ACHN (cell line): ENCODE results near the gene MYO1G.
"Not testable (repeated sequence)": the region's sequence is repeated elsewhere in the genome, so short reads cannot be mapped to it uniquely, and the experiment has no call there.

Experiments used
- DNase-seq: peaks from one replicate; pipeline ENCODE4 v3.0.0-alpha.2; 2015
- in situ Hi-C: cut with HindIII; loops from 2 replicates; pipeline ENCODE4 v1.10.0; 2017; ENCODE audit warnings: low sequenced_read_pairs, low pct_ligation_motif_present, low pct_unique_long_range_greater_than_20kb

Gene MYO1G

GRCh38 chr7:44958645-44959344 lies 20.0 kb downstream of the MYO1G start:
- in situ Hi-C loops, result no loop called here
- DNase-seq, result no peak

- DNase-seq, result no peak
- in situ Hi-C loops, result no loop called here
Observed at GRCh38 chr7:44956157-44956766, 22.6 kb downstream of the MYO1G start.

DNA sequence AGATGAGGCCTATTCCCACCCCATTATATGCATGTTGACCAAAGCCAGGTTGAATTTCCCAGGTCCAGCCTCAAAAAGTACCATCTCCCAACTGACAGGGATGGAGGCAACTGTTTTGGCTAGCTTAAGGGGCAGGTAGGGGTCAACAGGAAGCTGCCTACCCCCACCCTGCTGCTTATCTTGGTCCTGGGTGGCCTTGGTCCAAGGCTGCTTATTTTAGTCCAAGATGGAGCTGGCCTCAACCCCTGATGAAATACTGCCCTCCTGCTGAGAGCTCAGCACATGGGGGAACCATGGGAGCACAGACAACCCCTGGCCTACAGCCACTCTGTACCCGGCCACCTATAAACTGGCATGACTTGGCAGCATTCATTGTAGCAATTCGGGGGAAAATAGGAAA lies 23.1 kb downstream of the MYO1G start:
- in situ Hi-C loops, result no loop called here
- no peak for DNase-seq

- in situ Hi-C loops, result no loop called here
- no peak for DNase-seq
Observed at GRCh38 chr7:44953156-44953555, 25.7 kb downstream of the MYO1G start.

DNA sequence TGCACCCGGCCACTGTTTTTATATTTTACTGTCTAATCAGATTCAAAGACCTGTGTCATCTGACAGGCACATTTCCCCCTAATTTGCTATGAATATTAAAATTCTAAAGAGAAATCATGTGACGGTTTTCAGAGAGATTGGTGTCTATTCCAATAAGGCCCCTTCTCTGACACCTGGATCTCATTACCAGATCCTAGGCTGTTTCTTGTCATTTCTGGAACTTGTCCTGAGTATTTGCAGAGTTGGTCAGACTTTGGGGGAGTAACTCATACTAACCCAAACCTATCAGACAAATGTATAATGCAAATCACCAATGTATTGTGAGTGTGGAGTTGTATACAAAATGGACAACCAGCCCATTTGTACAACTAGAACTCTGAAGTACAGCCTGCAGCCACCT lies 29.5 kb downstream of the MYO1G start:
- DNase-seq, result no peak
- in situ Hi-C loops, result no loop called here

DNA sequence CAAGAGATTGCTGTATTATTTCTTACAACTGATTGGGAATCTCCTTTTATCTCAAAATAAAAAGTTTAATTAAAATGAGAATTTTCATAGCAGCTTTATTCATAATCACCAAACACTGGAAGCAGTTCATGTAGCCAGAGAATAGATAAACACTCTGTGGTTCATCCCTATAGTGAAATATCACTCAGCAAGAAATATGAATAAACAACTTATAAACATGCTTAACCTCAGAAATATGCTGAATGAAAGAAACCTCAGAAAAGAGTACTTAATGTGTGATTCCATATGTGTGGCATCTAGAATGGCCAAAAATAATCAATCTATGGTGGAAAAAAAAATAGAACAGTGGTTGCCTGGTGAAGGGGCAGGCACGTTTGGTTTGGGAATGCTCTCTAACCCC lies 33.3 kb downstream of the MYO1G start:
- DNase-seq, result no peak
- in situ Hi-C loops, result no loop called here

GRCh38 chr7:44944821-44945220 lies 34.0 kb downstream of the MYO1G start:
- no peak for DNase-seq
- in situ Hi-C loops, result no loop called here

GRCh38 chr7:44943631-44944030 lies 35.2 kb downstream of the MYO1G start:
- no peak for DNase-seq
- in situ Hi-C loops, result no loop called here

- no peak for DNase-seq
- in situ Hi-C loops, result no loop called here
Observed at GRCh38 chr7:44937426-44937825, 41.4 kb downstream of the MYO1G start.

DNA sequence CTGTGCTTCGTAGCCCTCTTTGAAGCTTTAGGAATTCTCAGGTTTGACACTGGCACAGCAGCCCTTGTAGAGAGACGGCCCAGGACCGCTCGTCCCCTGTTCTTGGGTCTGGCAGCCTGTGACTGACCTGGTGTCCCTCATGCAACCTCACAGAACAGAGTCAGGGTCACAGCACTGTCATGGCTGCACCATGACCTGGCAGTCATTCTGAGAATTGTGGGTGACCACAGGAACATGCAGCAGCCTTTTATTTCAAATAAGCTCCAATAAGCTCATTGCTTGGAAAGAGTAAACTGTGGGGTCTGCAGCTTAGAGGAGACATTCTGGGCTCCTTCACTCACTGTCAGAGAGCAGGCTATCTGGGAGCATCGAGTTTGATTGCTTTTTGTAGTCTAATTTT lies 42.5 kb downstream of the MYO1G start:
- in situ Hi-C loops, result no loop called here
- DNase-seq, result no peak

GRCh38 chr7:44935583-44935982 lies 43.2 kb downstream of the MYO1G start:
- no peak for DNase-seq
- in situ Hi-C loops, result no loop called here

- no peak for DNase-seq
- in situ Hi-C loops, result no loop called here
Observed at GRCh38 chr7:44935016-44935415, 43.8 kb downstream of the MYO1G start.

DNA sequence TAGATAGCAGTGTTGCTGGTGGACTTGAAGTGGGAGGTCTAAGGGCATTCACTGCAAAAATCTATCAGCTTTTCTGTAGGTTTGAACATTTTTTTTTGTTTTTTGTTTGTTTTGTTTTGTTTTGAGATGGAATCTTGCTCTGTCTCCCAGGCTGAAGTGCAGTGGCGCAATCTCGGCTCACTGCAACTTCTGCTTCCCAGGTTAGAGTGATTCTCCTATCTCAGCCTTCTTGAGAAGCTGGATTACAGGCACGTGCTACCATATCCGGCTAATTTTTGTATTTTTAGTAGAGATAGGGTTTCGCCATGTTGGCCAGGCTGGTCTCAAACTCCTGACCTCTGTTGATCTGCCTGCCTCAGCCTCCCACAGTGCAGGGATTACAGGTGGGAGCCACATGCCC lies 44.3 kb downstream of the MYO1G start:
- DNase-seq, in situ Hi-C loops: not testable (repeated sequence)

DNA sequence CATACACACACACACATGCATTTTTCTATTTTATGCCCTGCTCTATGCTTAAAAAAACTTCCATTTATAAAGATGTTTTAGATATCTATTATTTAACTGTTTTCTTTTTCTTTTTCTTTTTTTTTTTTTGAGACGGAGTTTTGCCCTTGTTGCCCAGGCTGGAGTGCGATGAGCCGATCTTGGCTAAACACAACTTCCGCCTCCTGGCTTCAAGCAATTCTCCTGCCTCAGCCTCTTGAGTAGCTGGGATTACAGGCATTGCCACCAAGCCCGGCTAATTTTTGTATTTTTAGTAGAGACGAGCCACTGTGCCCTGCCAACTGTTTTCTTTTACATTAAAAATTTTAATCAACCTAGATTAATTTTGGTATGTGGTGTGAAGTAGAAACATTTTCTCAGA lies 47.9 kb downstream of the MYO1G start:
- no peak for DNase-seq
- in situ Hi-C loops, result no loop called here

- in situ Hi-C loops, result no loop called here
- no peak for DNase-seq
Observed at GRCh38 chr7:44922351-44922694, 56.5 kb downstream of the MYO1G start.

- in situ Hi-C loops, result no loop called here
- peak; percentile 82 for DNase-seq
Observed at GRCh38 chr7:44921607-44922350, 57.0 kb downstream of the MYO1G start.

DNA sequence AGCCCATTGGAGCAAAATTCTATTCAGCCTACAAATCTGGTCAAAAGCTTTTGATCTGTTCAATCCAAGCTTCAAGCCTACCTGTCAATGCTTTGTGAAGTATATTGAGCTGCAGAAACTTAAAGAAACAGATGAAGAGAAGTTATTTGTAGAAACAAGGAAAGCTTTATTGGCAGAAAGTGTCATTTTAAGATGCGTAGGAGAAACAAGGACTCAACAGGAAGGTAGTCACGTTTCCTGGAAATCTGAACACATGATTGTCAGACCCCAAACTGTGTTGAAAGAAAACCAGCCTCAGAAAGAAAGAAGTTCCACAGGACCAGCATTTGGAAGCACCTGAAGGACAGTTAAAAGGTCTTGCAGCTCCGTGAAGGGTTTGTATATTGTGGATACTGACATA lies 58.7 kb downstream of the MYO1G start:
- in situ Hi-C loops, result no loop called here
- no peak for DNase-seq

DNA sequence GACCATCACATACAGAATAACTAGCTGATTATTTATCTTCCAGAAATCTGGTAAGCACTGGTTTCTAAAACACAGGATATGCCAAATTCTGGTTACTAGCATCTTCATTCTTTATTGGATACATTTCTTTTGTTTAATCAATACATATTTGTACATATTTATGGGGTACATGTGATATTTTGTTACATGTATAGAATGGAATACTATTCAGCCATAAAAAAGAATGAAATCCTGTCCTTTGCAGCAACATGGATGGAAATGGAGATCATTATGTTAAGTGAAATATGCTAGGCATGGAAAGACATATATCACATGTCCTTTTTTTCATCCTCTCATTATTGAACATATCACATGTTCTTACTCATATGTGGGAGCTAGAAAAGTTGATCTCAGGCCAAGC lies 60.8 kb downstream of the MYO1G start:
- no peak for DNase-seq
- in situ Hi-C loops, result no loop called here

DNA sequence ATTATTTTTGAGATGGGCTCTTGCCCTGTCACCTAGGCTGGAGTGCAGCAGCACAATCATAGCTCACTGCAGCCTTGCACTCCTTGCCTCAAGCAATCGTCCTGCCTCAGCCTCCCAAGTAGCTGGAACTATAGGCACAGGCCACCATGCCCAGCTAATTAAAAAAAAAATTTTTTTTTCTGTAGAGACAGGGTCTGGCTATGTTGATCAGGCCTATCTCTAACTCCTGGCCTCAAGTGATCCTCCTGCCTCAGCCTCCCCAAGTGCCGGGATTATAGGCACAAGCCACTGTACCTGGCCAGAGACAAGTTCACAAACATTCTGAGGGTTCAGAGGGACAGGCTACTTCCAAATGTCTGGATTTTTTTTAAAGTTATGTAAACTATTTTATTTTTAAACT lies 61.4 kb downstream of the MYO1G start:
- in situ Hi-C loops, result no loop called here
- no peak for DNase-seq

GRCh38 chr7:44914992-44915607 lies 63.7 kb downstream of the MYO1G start:
- DNase-seq, result no peak
- in situ Hi-C loops, result no loop called here
